Neural cell (in vitro differentiated cells): ENCODE results near the gene CD48.

Source experiments
- CTCF ChIP-seq: fragments of 450-650 bp; IDR thresholded peaks from 2 replicates; pipeline ENCODE4 v1.5.1; 2014; ENCODE audit warnings: antibody characterized with exemption, mild to moderate bottlenecking, moderate library complexity; ENCODE audit not compliant: poor library complexity, severe bottlenecking
- EP300 ChIP-seq: fragments of 450-650 bp; conservative IDR thresholded peaks from 2 replicates; pipeline ENCODE4 v1.6.1; 2014; ENCODE audit warnings: antibody characterized with exemption, mild to moderate bottlenecking, moderate library complexity; ENCODE audit not compliant: poor library complexity, severe bottlenecking
- POLR2AphosphoS5 ChIP-seq: IDR thresholded peaks from 2 replicates; pipeline ENCODE4 v1.6.1; 2012
- RAD21 ChIP-seq: fragments of 450-650 bp; conservative IDR thresholded peaks from 2 replicates; pipeline ENCODE4 v1.6.1; 2014; ENCODE audit warnings: antibody characterized with exemption, mild to moderate bottlenecking, moderate library complexity
- REST ChIP-seq: IDR thresholded peaks from 2 replicates; pipeline ENCODE4 v1.6.1; 2012; ENCODE audit warnings: borderline replicate concordance

- TF ChIP-seq CTCF (no peak), REST (no peak), RAD21 (no peak), POLR2AphosphoS5 (no peak), EP300 (no peak)
Observed at GRCh38 chr1:160742428-160743127, 31.0 kb upstream of the CD48 start.
